ENCODE data around the gene DNAH17. TPM values are rescaled to one million over a fixed set of nuclear protein-coding genes. Genes with fewer than 3 reads are reported as not detected.

DNAH17 gene
- total and polyA plus RNA-seq, 2 of the 13 experiments (the other 11 are each of a cell fraction or from before 2014, with no cell fraction given) = 0.86 to 1.6 TPM

- CTCF ChIA-PET (ENCODE audit: low intra/inter-chr PET ratio, low total read pairs) = no interaction called here
- DNase-seq (ENCODE audit: low spot score) (no peak), ATAC-seq (no peak), FAIRE-seq (no peak)
- peaks cover 28% of the 10 kb centered on the region for H3K4me1 ChIP-seq (ENCODE audit: insufficient read depth, low read length)
- TF ChIP-seq AGO2 (optimal IDR thresholded peaks at IDR 0.05; ENCODE audit: low read depth, low read length) = peak; percentile 75
- TF ChIP-seq, protein P1, sequence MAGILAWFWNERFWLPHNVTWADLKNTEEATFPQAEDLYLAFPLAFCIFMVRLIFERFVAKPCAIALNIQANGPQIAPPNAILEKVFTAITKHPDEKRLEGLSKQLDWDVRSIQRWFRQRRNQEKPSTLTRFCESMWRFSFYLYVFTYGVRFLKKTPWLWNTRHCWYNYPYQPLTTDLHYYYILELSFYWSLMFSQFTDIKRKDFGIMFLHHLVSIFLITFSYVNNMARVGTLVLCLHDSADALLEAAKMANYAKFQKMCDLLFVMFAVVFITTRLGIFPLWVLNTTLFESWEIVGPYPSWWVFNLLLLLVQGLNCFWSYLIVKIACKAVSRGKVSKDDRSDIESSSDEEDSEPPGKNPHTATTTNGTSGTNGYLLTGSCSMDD (CRISPR knock-in tag; IDR thresholded peaks at IDR 0.05) = no peak
- TF ChIP-seq ETS1 (CRISPR knock-in tag; IDR thresholded peaks at IDR 0.05) = no peak
- 0 out of 2 replicates have a peak, but pooled peaks have one; percentile 5 for TF ChIP-seq ZBTB33 (CRISPR knock-in tag; IDR thresholded peaks at IDR 0.05)
- TF ChIP-seq, protein P2, sequence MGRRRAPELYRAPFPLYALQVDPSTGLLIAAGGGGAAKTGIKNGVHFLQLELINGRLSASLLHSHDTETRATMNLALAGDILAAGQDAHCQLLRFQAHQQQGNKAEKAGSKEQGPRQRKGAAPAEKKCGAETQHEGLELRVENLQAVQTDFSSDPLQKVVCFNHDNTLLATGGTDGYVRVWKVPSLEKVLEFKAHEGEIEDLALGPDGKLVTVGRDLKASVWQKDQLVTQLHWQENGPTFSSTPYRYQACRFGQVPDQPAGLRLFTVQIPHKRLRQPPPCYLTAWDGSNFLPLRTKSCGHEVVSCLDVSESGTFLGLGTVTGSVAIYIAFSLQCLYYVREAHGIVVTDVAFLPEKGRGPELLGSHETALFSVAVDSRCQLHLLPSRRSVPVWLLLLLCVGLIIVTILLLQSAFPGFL (CRISPR knock-in tag; IDR thresholded peaks at IDR 0.05) = no peak
- 97% methylated on average over 13 of the region's 13 CpGs for WGBS (ENCODE audit: low lambda C conversion rate)
- no peaks in the 10 kb centered on the region for H3K9me3 ChIP-seq (ENCODE audit: low read length)
- H3K9ac ChIP-seq (ENCODE audit: insufficient read depth, low read depth, low read length) = no peak overlapping the region
- BruUV-seq (replicated peaks) = no TSS peak
- intact Hi-C loops (cut with micrococcal nuclease; ENCODE audit: unreplicated experiment) = no loop called here
- H2AFZ ChIP-seq (ENCODE audit: low read length) = no peak overlapping the region
- in situ Hi-C loops (cut with HindIII; ENCODE audit: extremely low pct_ligation_motif_present, low pct_unique_long_range_greater_than_20kb) = no loop called here
- H3K27ac ChIP-seq (ENCODE audit: extremely low read length, insufficient read depth, low read length) = no peak overlapping the region
- H3K79me2 ChIP-seq (ENCODE audit: insufficient read depth, low read length) = no peaks in the 10 kb centered on the region
- no peak overlapping the region for H3K4me3 ChIP-seq (replicated peaks in 1 of 3; ENCODE audit: insufficient read depth in 1 of 3, low read depth in 2 of 3, low read length in 3 of 3)
- H3K36me3 ChIP-seq (replicated peaks in 1 of 2; ENCODE audit: control insufficient read depth in 1 of 2, insufficient read depth in 2 of 2, low read length in 2 of 2) = peaks cover 20 to 38% of the 10 kb centered on the region in 2 experiments
- H3K27me3 ChIP-seq (ENCODE audit: control insufficient read depth in 1 of 2, insufficient read depth in 2 of 2, low read length in 2 of 2) = no peaks in the 10 kb centered on the region
- POLR2A ChIA-PET = no interaction called here
- no peak overlapping the region for H3K4me2 ChIP-seq (ENCODE audit: low read depth, low read length)
- H4K20me1 ChIP-seq (ENCODE audit: insufficient read depth, low read length) = peaks cover 31% of the 10 kb centered on the region
These were observed 159.7 kb downstream of the DNAH17 start for GRCh38 chr17:78417531-78417909.

Measured in HepG2 (cell line).